Ishikawa (cell line): ENCODE measurements around the gene PDZD2.

ENCODE experiments used
- CEBPB ChIP-seq: IDR thresholded peaks from 2 replicates; pipeline ENCODE4 v1.6.1; 2012
- CREB1 ChIP-seq: IDR thresholded peaks from 2 replicates; pipeline ENCODE4 v1.6.1; 2012; ENCODE audit warnings: low read depth
- EGR1 ChIP-seq: IDR thresholded peaks from 2 replicates; pipeline ENCODE4 v1.6.1; 2012
- EP300 ChIP-seq: IDR thresholded peaks from 2 replicates; pipeline ENCODE4 v1.6.1; 2012; ENCODE audit warnings: borderline replicate concordance
- FOXM1 ChIP-seq: IDR thresholded peaks from 2 replicates; pipeline ENCODE4 v1.6.1; 2012; ENCODE audit warnings: low read depth, borderline replicate concordance
- NFIC ChIP-seq: IDR thresholded peaks from 2 replicates; pipeline ENCODE4 v1.6.1; 2012
- RAD21 ChIP-seq: IDR thresholded peaks from 2 replicates; pipeline ENCODE4 v1.6.1; 2012; ENCODE audit warnings: low read depth
- TAF1 ChIP-seq: IDR thresholded peaks from 2 replicates; pipeline ENCODE4 v1.6.1; 2012; ENCODE audit warnings: low read depth, mild to moderate bottlenecking
- TCF12 ChIP-seq: IDR thresholded peaks from 2 replicates; pipeline ENCODE4 v1.6.1; 2012; ENCODE audit warnings: low read depth
- TEAD4 ChIP-seq: IDR thresholded peaks from 2 replicates; pipeline ENCODE4 v1.6.1; 2012
- YY1 ChIP-seq: IDR thresholded peaks from 2 replicates; pipeline ENCODE4 v1.6.1; 2012; ENCODE audit warnings: low read depth
- ZBTB7A ChIP-seq: IDR thresholded peaks from 2 replicates; pipeline ENCODE4 v1.6.1; 2012; ENCODE audit warnings: low read depth
- TF ChIP-seq, protein P1 (sequence below): IDR thresholded peaks from 2 replicates; pipeline ENCODE4 v1.6.1; 2012
- TF ChIP-seq, protein P2 (sequence below): IDR thresholded peaks from 2 replicates; pipeline ENCODE4 v1.6.1; 2012; ENCODE audit warnings: low read depth, mild to moderate bottlenecking
- TF ChIP-seq, protein P3 (sequence below): IDR thresholded peaks from 2 replicates; pipeline ENCODE4 v1.6.1; 2012

PDZD2 gene

DNA sequence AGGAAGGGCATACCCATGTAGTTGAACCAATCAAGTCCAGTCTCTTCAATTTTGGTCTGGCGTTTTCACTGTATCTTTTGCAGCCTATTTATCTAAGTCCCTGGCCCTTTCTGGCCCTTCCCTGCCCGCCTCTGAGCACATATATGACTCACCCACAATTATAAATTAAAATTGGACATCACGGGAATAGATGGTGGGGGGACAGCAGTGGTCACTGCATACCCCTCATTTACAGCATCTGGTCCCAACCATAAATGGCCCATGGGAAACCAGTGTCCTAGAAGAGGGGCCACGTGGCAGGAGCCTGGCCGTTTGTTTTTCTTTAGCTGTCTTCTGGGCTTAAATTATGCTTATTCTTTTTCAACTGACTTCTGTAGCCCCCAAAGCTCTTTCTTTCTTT is 69.2 kb downstream of the PDZD2 start:
- TF ChIP-seq EGR1 (no peak), RAD21 (no peak), TCF12 (no peak), CEBPB (no peak), CREB1 (no peak)
- TF ChIP-seq, protein P1, sequence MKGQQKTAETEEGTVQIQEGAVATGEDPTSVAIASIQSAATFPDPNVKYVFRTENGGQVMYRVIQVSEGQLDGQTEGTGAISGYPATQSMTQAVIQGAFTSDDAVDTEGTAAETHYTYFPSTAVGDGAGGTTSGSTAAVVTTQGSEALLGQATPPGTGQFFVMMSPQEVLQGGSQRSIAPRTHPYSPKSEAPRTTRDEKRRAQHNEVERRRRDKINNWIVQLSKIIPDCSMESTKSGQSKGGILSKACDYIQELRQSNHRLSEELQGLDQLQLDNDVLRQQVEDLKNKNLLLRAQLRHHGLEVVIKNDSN, result no peak
- TF ChIP-seq, protein P2, sequence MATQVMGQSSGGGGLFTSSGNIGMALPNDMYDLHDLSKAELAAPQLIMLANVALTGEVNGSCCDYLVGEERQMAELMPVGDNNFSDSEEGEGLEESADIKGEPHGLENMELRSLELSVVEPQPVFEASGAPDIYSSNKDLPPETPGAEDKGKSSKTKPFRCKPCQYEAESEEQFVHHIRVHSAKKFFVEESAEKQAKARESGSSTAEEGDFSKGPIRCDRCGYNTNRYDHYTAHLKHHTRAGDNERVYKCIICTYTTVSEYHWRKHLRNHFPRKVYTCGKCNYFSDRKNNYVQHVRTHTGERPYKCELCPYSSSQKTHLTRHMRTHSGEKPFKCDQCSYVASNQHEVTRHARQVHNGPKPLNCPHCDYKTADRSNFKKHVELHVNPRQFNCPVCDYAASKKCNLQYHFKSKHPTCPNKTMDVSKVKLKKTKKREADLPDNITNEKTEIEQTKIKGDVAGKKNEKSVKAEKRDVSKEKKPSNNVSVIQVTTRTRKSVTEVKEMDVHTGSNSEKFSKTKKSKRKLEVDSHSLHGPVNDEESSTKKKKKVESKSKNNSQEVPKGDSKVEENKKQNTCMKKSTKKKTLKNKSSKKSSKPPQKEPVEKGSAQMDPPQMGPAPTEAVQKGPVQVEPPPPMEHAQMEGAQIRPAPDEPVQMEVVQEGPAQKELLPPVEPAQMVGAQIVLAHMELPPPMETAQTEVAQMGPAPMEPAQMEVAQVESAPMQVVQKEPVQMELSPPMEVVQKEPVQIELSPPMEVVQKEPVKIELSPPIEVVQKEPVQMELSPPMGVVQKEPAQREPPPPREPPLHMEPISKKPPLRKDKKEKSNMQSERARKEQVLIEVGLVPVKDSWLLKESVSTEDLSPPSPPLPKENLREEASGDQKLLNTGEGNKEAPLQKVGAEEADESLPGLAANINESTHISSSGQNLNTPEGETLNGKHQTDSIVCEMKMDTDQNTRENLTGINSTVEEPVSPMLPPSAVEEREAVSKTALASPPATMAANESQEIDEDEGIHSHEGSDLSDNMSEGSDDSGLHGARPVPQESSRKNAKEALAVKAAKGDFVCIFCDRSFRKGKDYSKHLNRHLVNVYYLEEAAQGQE, result no peak

DNA sequence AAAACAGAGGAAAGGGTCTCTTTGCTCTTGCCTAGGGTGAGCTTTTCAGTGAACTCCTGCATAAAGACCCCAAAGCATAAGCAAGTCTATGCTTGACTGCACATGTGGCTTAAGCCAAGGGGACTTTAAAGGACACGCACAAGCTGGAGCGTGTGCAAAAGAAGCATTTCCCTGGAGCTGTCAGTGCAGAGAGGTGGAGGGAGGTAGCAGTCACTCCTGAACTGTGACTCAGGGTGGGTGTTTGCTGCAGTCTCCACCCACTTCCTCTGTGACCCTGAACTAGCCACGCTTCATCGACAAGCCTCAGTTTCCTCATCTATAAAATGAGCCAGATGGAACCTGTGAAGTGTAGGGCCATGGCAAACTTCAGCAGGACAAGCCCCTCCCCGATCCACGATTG is 72.4 kb downstream of the PDZD2 start:
- TF ChIP-seq EP300, result no peak

DNA sequence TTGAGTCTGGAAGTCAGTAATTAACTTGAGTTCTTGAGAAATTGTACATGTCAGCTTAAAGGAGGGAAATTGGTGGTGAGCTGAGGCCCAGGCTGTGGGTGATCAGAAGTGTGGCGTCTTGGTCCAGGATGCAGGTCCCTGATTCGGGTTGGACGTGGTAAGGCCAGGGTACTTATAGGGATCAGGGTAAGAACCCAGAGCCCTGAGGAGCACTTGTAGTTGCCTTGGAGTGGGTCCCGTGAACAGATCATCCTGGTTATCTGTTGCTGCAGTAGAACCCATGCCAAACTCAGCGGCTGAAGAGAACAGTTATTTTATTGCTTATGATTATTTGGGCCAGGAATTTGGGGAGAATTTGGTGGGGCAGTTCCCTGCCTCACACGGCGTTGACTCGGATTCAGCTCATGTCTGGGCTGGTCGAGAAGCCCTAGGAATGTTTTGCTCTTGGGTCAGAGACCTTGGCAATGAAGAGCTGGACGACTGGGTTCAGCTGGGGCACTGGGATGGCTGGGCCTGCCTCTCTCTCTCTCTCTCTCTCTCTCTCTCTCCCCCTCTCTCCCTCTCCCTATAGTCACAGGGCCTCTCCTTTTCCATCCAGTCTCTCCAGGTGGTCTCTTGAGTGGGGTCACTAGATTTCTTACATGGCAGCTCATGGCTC is 73.1 kb downstream of the PDZD2 start:
- TF ChIP-seq EGR1 (no peak), RAD21 (no peak), TEAD4 (no peak), TCF12 (no peak), FOXM1 (no peak), CREB1 (no peak), EP300 (no peak), ZBTB7A (no peak), NFIC (no peak), YY1 (no peak), CEBPB (no peak), TAF1 (no peak)
- TF ChIP-seq, protein P2, result no peak
- TF ChIP-seq, protein P3, sequence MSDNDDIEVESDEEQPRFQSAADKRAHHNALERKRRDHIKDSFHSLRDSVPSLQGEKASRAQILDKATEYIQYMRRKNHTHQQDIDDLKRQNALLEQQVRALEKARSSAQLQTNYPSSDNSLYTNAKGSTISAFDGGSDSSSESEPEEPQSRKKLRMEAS, result no peak
- TF ChIP-seq, protein P1, result no peak

DNA sequence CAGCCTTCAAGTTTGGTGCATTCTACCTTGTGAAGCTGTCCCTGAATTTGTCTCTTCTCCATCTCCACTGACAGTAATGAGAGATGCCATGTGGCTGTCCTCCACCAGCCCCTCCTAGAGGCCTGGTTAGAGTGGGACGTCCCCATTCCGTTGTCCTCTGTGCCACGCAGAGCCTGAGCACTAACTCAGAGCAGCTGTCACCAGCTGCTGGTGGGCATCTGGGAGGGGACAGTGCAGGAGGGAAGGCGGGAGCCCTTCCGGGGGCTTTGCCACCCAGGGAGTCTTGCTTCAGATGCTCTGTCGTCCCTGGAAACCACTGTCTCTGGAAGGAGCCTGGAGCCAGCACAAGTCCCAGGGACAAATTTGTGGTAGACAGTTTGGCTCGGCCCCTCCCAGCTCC is 78.6 kb downstream of the PDZD2 start:
- TF ChIP-seq, protein P1, result no peak
- no peak for TF ChIP-seq TAF1
- no peak for TF ChIP-seq ZBTB7A
- no peak for TF ChIP-seq CREB1
- TF ChIP-seq, protein P3, result no peak
- TF ChIP-seq TEAD4, result no peak
- TF ChIP-seq YY1, result no peak
- no peak for TF ChIP-seq EGR1

DNA sequence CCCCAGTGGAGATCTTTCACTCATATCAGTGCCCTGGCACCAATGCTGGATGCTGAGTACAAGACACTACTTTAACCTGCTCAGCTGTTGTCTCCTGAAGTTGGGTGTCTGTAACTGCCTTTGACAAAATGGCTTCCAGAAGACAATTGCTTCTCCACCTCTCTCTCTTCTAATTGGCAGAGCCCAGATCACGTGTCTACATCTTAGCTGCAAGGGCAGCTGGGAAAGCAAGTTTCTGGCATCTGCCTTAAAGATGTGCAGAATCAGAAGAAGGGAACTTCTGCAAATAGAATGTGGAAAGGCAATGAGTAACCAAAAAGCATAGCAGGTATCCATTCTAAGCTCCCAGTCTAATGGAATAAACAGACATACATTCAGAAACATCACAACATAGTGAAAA is 81.1 kb downstream of the PDZD2 start:
- no peak for TF ChIP-seq FOXM1
- TF ChIP-seq CREB1, result no peak
- TF ChIP-seq, protein P1, result no peak
- no peak for TF ChIP-seq EGR1
- no peak for TF ChIP-seq CEBPB
- TF ChIP-seq NFIC, result no peak
- TF ChIP-seq RAD21, result no peak
- no peak for TF ChIP-seq ZBTB7A
- no peak for TF ChIP-seq TEAD4
- TF ChIP-seq, protein P3, result no peak
- no peak for TF ChIP-seq EP300
- TF ChIP-seq TAF1, result no peak
- TF ChIP-seq, protein P2, result no peak
- no peak for TF ChIP-seq TCF12
- no peak for TF ChIP-seq YY1
